H4 (cell line): Measurements from ENCODE around the gene SAMM50. TPM values are rescaled to one million over a fixed set of nuclear protein-coding genes. Genes with fewer than 3 reads are reported as not detected.
A peak's percentile ranks its signal among the peaks of the same experiment; 100 is the strongest.

Source experiments
- DNase-seq: peaks from one replicate; pipeline ENCODE4 v3.0.0-alpha.2; 2015; ENCODE audit warnings: low spot score
- total RNA-seq: library from RNA; depleted of rRNA; stranded (reverse); fragments of >200 nt; shearing (Covaris generic); gene quantifications from 2 replicates; pipeline ENCODE4 v1.2.3, GENCODE V29; 2014

SAMM50 gene
- total RNA-seq, 1 experiment from 2014 or later: 82.4 TPM

DNA sequence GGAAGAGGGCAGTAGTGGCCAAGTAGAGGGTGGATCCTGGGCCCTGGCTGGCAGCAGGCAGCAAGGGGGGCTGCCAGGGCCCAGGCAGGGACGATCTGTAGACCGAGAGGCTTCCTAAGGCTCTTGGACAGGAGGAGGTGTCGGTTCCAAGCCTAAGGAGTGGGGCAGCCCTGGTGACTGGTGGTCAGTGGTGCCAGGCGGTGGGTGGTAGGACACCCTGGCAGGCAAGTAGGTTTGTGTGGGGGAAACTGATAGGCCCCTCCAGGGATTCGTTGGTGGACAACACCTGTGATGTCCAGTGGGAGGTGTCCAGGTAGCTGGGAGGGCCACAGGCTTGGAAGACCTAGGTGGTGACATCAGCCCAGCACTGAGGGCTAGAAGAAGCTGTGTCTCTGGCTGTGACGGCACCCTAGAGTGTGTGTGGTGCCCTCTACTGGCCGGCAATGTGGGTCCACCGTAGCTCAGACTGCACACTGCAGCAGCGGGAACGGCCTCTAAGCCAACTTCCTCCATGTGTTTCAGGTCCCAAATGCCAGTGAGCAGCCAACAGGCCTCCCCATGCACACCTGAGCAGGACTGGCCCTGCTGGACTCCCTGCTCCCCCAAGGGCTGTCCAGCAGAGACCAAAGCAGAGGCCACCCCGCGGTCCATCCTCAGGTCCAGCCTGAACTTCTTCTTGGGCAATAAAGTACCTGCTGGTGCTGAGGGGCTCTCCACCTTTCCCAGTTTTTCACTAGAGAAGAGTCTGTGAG, 9.4 kb upstream of the SAMM50 start:
- DNase-seq: peak; percentile 60

DNA sequence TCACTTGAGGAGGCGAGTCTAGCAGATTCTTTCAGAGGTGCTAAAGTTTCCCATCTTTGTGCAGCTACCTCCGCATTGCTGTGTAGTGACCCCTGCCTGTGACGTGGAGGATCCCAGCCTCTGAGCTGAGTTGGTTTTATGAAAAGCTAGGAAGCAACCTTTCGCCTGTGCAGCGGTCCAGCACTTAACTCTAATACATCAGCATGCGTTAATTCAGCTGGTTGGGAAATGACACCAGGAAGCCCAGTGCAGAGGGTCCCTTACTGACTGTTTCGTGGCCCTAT, 8.9 kb upstream of the SAMM50 start:
- no peak for DNase-seq

DNA sequence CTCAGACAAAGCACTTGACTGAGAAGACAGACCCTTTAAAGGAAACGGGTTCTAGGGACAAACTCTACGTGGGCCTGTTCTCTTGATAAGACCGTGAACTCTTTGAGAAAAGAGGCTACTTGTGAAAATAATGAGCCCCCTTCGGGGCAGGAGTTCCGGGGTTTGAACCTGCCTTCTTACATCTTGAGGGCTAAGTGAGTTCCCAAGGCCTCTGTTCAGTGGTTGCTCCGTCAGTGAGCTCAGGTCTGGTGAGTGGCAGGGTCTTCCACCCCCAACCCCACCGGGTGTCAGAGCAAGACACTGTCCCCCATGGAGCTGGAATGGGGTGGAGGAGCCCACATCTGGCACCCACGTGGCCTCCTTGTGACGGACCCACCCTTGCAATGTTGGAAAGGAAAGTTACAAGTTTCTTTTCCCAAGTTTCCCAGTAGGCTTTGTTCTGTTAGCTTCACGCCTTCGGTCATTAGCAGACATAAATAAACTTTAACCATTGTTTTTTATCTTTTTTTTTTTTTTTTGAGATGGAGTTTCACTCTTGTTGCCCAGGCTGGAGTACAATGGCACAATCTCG, 6.3 kb upstream of the SAMM50 start:
- no peak for DNase-seq

DNA sequence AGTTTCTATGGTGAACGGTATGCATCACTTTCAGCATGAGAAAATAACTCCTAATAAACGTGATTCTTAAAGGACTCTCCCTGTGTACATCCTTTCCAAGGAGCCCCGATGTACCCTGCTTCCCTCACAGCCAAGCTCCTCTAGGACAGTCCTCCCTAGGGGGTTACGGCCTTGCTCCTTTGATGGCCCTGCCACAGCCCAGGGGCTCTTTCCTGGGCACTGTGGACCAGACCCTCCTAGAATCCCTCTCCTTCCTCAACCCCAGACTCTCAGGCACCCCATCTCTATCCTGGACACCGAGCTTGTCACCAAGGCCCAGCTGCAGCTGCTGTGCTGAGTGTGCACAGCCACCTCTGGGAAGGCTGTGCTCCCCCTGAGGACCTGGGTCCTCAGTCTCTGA, 3.9 kb upstream of the SAMM50 start:
- DNase-seq: no peak

DNA sequence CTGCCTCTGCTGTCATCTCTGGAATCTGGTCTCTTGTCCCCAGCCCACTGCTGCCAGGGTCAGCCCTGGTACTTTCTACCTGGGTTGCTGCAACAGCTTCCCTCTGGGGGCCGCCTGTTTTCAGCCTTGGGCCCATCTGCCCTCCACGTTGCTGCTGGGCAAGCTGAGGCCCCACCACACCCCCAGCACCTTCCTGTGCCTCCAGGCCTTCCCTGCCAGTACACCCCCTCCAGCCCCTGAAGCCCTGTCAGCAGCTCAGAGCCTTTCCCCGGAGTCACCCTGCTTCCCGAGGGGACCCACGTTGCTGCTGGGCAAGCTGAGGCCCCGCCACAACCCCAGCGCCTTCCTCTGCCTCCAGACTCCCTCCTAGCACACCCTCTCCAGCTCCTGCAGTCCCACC, 3.3 kb upstream of the SAMM50 start:
- DNase-seq: no peak

DNA sequence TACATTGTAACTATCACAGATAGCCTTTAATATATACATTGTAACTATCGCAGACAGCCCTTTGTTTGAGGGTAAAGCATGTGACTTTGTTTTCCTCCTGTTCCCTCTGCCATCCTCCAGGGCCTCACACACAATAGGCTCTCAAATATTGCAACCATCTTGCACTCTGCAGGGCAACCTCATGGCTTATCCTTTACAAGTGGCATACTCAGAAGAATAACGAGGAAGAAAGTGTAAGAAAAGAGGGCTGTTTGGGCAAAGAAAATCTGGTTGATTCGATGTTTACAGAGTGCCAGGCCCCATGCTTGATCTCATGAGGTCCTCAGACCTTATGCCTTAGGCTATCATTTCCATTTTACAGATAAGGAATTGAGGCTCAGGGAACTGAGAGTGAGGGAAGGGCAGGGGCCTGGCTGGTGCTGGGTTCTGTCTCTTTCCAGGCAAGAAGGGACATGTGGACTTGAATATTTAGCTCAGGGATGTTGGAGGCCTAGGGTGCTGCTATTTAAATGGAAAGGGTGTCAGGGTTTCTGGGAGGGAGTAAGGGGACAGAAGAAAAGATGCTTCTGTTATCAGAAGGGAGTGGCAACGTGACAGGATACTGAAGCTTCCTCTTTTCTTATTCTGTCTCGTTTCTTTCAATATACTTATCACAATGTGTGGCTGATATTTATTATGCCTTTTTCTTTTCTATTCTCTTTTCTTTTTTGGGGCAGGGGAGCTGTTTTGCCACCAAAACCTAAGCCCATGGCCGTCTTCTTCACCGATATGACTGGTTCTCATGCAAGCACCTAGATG, 1.1 kb upstream of the SAMM50 start:
- DNase-seq: no peak

DNA sequence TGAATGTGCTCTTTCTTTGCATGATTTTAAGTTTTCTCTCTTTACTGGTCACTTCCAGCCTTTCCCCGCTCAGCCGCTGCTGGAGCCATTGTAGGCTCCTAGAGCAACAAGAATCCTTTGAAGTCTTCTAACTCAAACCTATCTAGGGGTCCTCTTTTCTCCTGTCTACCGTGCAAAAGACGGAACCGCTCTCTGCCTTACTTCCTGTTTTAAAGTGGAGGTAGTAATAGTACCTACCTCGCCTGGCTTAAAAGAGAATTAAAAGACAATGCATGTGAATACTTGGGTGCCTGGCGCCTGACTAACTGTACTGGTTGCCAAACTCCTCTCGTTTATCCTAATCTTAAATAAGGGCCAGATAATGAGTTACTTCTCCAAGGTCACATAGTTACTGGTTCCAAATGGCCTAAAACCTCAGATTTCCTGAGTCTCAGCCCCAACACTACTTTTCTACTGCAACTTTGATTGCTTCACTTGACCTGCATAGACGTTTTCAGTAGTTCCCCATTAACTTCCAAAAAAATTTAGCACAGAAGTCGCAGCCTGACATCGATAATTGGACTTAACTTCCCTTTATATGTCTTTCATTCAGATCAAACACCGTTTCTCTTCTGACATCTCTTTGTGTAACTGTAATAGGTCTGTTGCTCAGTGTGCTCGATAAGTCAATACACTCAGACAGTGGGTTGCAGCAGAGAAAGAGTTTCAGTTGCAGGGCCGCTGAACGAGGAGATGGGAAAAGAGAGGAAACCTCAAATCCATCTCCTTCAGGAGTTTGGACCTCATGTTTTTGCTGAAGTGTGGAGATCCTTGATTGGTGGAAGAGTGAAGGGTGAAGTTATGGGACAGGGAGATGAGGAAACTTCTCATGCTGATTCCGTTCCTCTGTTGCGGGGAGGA, 891 bp downstream of the SAMM50 start:
- no peak for DNase-seq

DNA sequence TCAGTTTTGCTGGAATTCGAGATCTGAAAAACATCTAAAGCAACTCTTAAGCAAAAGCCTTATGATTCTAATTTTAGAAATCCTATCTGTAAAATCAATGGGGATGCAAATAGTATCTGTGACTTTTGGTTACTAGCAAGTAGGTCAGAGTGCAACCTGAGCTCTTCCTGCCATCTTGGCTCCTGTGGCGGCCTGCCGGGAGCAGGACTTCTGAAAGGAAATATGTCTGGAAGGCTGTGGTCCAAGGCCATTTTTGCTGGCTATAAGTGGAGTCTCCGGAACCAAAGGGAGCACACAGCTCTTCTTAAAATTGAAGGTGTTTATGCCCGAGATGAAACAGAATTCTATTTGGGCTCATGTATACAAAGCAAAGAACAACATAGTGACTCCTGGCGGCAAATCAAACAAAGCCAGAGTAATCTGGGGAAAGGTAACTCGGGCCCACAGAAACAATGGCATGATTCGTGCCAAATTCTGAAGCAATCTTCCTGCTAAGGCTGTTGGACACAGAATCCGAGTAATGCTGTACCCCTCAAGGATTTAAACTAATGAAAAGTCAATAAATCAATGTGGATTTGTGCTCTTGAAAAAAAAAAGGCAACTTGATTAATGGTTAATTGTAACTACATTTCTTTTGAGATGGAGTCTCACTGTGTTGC, 1.7 kb downstream of the SAMM50 start:
- DNase-seq: no peak

DNA sequence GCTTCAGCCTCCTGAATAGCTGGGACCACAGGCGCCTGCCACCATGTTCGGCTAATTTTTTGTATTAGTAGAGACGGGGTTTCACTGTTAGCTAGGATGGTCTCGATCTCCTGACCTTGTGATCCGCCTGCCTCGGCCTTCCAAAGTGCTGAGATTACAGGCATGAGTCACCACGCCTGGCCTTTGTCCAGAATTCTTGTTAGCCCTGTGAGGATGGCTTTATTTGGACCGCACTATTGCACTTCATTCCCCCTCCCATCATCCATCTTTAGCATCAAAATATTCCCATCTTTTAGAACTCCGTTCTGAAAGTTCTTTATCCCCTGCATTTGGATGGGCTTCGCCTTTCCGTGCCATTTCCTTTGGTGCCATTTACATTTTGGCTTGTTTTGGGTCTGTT, 2.6 kb downstream of the SAMM50 start:
- DNase-seq: no peak

DNA sequence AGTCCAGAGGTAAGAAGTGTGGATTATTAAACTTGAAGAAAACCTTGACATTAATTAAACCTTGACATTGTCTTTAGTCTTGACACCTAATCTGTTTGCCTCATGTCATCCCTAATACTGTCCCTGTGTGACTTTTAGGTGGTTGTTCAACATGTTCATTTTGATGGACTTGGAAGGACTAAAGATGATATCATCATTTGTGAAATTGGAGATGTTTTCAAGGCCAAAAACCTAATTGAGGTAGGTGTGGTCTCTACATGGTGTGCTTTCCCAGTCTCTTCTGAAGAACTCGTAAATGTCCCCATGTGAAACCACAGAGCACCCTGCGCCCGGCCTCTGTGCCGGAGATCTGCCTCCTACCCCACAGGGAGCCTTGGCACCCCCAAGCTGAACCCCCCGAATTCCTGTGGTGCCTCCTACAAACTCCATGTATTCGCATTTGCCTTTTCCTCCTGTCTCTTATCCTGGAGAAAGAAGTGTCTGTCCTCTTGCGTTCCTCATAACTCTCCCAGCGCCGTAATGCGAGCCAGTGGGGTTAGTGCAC, 9.1 kb downstream of the SAMM50 start:
- DNase-seq: no peak

DNA sequence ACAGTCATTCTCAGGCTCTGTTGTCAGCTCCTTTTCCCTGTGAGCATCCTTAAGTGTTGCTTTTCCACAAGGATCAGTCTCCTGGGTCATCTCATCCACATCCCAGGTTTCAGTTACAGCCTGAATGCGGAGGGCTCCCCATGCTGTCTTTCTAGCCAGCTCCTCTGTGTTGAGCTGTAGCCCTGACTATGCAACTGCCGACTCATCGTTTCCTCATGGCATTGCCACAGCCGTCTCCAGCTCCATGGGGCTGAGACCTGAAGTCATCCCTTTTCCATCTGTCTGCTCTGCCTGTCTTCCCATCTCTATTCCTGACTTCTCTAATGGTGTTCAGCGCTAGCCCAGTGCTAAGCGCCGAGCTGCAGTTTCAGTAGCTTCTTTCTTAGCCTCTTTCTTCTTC, 11.8 kb downstream of the SAMM50 start:
- no peak for DNase-seq

DNA sequence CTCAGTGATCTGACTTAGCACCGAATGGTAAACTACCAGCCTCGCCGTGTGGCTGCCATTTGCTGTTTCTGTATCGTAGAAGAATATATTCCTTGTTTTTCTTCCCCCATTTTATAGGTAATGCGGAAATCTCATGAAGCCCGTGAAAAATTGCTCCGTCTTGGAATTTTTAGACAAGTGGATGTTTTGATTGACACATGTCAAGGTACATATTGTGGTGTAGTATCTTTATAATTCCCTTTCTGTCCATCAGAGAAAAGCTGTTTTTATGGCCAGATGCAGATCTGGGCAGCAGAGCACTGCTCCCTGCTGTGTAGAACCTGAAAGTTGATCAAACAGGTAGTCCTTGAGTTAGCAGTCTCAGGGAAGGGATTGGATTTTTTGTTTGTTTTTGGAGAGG, 13.4 kb downstream of the SAMM50 start:
- no peak for DNase-seq

DNA sequence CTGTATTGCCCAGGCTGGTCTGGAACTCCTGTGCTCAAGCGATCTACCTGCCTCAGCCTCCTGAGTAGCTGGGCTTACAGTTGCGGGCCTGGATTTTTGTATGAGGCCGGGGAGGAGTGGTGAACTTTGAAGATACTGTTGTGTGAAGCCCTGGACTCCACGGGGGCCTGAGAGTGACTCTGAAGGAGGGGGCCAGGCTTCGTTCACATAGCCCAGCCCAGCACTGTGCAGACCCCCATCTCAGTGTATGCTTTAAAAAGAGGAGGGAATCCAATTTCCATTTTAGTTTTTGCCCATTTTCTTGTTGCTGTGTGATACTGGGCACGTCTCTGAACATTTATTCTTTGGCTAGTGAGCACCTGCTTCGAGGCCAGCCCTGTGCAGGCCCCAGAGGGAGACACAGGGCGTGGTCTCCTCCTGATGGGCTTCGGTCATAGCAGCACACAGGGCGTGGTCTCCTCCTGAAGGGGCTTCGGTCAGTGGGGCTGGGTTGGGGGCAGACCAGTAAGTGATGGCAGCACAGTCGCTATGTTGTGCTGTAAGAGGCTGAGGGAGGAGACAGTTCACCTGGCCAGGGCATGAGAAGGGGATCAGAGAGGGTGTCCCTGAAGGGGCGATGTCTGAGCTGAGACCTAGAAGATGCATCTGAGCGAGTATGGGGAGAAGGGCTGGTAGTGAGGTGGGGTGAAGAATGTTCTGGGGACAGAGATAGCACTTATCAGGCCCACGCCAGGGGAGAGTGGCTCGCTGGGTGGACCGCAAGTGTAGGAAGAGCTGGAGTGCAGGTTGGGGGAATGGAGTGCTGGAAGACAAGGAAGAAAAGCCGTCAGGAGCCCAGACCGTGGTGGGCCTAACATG, 14.0 kb downstream of the SAMM50 start:
- DNase-seq: no peak

DNA sequence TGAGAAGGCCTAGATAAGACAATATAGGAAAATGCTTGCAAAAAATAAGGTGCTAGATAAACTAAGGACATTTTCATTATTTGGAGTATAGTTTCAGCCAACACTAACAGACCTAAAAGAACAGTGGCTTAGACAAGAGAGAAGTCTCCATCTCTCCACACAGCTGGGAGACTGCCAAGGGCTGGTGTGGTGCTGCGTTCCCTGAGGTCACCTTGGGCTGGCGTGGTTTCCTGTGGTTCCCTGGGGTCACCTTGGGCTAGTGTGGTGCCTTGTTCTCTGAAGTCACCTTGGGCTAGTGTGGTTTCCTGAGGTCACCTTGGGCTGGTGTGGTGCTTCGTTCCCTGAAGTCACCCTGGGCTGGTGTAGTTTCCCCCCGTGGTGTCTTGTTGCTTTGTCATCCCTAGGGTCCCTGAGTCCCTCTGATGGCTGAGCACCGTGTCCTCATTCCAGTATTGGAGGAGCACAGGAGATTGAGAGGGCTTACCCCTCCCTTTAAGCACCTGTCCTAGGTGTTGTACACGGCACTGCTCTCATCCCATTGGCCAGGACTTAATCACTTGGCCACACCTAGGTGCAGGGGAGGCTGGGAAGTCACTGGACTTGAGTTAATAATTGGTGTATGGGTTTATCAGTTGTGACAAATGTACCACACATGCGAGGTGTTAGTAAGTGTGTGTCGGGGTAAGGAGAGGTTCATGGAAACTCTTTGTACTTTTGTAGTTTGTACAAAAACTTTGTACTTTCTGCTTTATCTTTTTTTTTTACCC, 14.9 kb downstream of the SAMM50 start:
- no peak for DNase-seq

DNA sequence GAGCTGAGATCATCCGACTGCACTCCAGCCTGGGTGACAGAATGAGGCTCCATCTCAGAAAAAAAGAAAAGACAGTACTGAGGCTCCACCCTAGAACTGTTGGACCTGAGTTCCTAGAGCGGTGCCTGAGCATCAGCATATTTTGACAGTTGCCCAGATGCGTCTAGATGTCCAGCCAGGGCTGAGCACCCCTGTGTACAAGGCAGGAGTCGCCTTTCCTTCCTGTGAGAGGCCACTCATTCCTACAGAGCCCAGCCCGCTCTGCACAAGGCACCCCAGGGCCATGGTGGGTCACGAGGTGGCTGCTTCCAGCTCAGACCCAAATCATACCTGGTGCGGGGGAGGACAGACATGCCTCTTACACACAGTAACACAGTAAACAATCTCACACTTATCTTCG, 15.9 kb downstream of the SAMM50 start:
- DNase-seq: no peak

DNA sequence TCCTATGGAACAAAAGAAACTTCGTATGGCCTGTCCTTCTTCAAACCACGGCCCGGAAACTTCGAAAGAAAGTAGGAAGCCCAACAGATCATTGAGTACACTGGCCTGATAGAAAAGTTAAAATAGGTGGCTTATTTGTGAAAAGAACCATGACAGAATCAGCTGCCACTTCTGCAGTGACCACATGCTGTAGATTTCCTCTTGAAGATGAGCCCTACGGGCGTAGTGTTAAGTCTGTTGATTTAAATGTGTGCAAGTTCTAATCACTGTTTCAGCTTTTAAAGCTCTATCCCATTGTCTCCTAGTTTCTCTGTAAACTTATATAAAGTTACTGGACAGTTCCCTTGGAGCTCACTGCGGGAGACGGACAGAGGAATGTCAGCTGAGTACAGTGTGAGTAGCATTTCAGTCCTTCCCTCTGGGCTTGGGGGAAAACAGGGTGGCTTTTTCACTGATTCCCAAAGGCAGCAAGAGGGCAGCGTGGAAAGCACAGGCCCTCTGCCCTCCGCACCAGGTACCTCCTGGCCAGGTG, 17.8 kb downstream of the SAMM50 start:
- no peak for DNase-seq

DNA sequence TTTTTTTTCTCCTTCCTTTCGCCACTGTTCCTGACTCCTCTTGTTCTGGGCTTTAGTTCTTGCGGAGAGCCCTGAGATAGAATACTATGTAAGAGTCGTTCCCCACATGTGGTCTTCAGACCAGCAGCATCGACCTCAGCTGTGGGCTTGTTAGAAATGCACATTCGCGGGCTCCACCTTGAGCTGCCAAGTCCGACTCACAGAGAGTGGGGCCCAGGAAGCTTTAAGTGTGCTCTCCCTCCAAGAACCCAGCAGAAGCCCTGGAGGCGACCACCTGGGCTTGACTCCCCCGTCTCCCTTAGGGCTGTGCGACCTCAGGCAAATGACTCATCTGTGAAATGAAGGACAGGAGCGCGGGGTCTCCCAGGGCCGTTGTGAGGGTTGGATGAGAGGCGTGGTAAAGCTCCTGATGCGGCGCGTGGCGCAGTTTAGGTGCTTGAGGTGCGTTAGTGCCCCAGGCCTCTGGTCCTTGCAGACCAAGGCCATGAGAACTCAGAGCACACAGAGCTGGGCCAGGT, 18.8 kb downstream of the SAMM50 start:
- DNase-seq: no peak

DNA sequence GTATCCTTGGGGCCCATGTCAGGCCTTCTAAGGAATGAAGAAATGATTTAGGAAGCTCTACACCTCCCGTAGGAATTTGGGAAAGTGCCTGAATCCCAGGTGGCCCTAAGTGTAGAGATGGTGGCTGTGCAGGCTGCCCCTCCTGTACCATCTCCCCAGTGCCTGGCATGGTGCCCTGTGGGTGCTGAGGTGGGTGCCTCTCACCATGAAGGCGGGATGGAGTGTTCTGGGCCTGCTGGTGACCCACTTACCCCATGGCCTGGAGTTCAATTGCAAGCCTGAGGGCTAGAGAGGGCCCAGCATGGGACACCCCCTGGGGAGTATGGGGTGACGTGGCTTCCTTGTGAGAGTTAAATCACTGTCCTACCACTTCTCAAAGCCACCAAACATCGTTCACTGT, 19.8 kb downstream of the SAMM50 start:
- DNase-seq: no peak
